Skeletal muscle satellite cell (primary cell): ENCODE measurements around the gene CRTC1.

Source experiments
- H3K27me3 ChIP-seq: 2 replicates; pipeline ENCODE4 v1.7.0; 2013; ENCODE audit warnings: low read length; ENCODE audit not compliant: control insufficient read depth, insufficient read depth
- H3K36me3 ChIP-seq: 2 replicates; pipeline ENCODE4 v1.7.0; 2013; ENCODE audit warnings: mild to moderate bottlenecking, control low read depth, low read length; ENCODE audit not compliant: insufficient read depth
- H3K4me1 ChIP-seq: 2 replicates; pipeline ENCODE4 v1.7.0; 2013; ENCODE audit warnings: low read length; ENCODE audit not compliant: control insufficient read depth, insufficient read depth
- H3K4me2 ChIP-seq: 2 replicates; pipeline ENCODE4 v1.7.0; 2013; ENCODE audit warnings: mild to moderate bottlenecking, low read length
- H3K4me3 ChIP-seq: 2 replicates; pipeline ENCODE4 v1.7.0; 2013; ENCODE audit warnings: low read length
- H3K9ac ChIP-seq: 2 replicates; pipeline ENCODE4 v1.7.0; 2013; ENCODE audit warnings: mild to moderate bottlenecking, low read depth, low read length, moderate library complexity
- H3K9me3 ChIP-seq: replicated peaks from 2 replicates; pipeline ENCODE4 v1.7.0; 2013; ENCODE audit warnings: mild to moderate bottlenecking, control low read depth, low read length

Gene CRTC1

GRCh38 chr19:18736415-18737336 lies 53.2 kb downstream of the CRTC1 start:
- no peak overlapping the region for H3K9ac ChIP-seq

GRCh38 chr19:18737337-18737953 lies 54.0 kb downstream of the CRTC1 start:
- no peaks in the 10 kb centered on the region for H3K27me3 ChIP-seq
- H3K9ac ChIP-seq = no peak overlapping the region
- no peaks in the 10 kb centered on the region for H3K4me1 ChIP-seq
- H3K4me2 ChIP-seq = no peak overlapping the region
- no peak overlapping the region for H3K4me3 ChIP-seq
- H3K9me3 ChIP-seq = no peaks in the 10 kb centered on the region
- H3K36me3 ChIP-seq = no peaks in the 10 kb centered on the region

More at GRCh38 chr19:18736415-18737336, 53.2 kb downstream of the CRTC1 start:
- H3K9me3 ChIP-seq = no peaks in the 10 kb centered on the region
- no peaks in the 10 kb centered on the region for H3K4me1 ChIP-seq
- no peak overlapping the region for H3K4me2 ChIP-seq
- H3K27me3 ChIP-seq = no peaks in the 10 kb centered on the region
- no peaks in the 10 kb centered on the region for H3K36me3 ChIP-seq
- H3K4me3 ChIP-seq = no peak overlapping the region

- H3K9me3 ChIP-seq = no peaks in the 10 kb centered on the region
Observed at GRCh38 chr19:18737954-18738351, 54.5 kb downstream of the CRTC1 start.

DNA sequence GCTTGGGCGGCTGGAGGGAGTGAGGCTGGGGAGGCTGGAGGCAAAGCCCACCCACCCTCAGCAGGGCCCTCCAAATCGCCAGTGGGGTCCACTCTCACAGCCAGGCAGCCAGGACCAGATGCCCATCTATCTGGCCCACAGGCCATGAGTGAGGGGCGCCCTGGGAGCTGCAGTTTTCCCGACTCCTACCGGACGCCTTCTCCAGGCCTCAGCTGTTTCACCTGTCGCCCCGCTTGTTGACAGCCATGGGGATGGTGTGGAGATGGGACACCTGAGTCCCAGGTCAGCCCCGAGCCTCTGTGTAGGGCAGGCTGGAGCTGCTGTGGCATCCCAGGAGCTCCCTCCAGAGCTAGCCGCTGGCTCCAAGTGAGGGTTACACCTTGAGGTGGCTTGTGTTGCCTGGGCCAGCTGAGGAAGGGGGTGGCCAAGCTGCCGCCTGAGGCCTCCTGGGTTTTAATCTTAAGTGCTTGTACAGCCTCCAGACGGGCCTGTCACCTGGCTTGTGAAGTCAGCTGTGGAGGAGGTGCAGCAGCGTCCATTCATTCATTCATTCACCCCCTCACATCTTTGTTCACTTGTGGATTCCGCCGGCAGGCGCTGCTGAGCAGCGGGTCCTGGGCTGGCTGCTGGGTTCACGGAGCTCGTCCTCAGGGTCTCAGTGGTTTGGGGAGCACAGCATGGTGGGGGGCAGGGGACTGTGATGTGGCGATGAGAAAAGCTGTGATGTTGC lies 55.6 kb downstream of the CRTC1 start:
- H3K4me3 ChIP-seq = no peak overlapping the region
- H3K36me3 ChIP-seq = peaks cover under 1% of the 10 kb centered on the region
- no peaks in the 10 kb centered on the region for H3K4me1 ChIP-seq
- no peaks in the 10 kb centered on the region for H3K9me3 ChIP-seq
- no peaks in the 10 kb centered on the region for H3K27me3 ChIP-seq
- no peak overlapping the region for H3K9ac ChIP-seq
- no peak overlapping the region for H3K4me2 ChIP-seq

More at GRCh38 chr19:18737954-18738351, 54.5 kb downstream of the CRTC1 start:
- Histone ChIP-seq H3K4me3 (no peak overlapping the region), H3K4me1 (no peaks in the 10 kb centered on the region), H3K36me3 (no peaks in the 10 kb centered on the region), H3K27me3 (no peaks in the 10 kb centered on the region), H3K4me2 (no peak overlapping the region), H3K9ac (no peak overlapping the region)

GRCh38 chr19:18741124-18742121 lies 57.9 kb downstream of the CRTC1 start:
- Histone ChIP-seq H3K27me3 (no peaks in the 10 kb centered on the region), H3K9ac (no peak overlapping the region), H3K9me3 (no peaks in the 10 kb centered on the region), H3K4me2 (no peak overlapping the region), H3K4me1 (no peaks in the 10 kb centered on the region), H3K36me3 (peaks cover 4% of the 10 kb centered on the region), H3K4me3 (no peak overlapping the region)

- Histone ChIP-seq H3K4me1 (no peaks in the 10 kb centered on the region), H3K36me3 (peaks cover 4% of the 10 kb centered on the region), H3K9me3 (no peaks in the 10 kb centered on the region), H3K9ac (no peak overlapping the region), H3K27me3 (no peaks in the 10 kb centered on the region), H3K4me2 (no peak overlapping the region), H3K4me3 (no peak overlapping the region)
Observed at GRCh38 chr19:18742324-18742723, 58.8 kb downstream of the CRTC1 start.

DNA sequence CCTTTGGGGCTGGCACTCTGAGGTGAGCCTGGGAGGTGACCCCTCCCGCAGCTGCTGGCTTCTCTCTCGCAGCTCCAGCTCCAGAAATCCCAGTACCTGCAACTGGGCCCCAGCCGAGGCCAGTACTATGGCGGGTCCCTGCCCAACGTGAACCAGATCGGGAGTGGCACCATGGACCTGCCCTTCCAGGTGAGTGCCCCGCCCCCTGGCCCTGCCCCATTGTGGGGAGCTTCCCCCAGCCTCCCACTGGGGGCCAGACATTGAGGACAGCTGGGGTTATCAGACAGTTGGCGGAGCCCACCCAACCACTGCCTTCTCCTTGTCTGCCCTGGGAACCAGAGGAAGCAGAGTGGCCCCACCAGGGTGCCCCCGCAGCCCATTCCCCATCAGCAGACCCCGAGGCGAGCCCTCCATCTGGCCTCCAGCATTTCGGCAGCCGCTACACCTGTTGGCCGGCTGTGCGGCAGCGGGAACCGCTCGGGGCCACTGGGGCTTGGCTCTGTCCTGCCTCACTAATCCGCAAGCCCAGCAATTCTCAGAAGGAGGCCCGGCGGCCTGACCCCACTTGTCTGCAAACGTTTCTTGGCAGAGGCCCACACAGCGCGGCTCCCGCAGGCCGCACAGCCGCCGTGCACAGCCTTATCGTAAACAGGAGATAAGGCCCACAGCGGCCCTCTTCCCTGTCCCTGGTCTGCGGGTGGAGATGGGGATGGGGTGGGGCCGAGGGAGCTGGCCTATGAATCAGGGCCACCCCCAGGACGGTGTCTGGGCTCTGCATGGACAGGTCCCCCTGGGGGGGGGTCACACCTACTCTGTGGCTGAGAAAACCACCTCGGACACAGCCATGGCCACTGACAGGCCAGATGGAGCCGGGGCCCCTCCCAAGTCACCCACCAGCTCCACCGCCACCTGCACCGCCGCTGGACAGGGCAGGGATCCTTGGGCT lies 59.6 kb downstream of the CRTC1 start:
- peaks cover 4% of the 10 kb centered on the region for H3K36me3 ChIP-seq
- H3K4me1 ChIP-seq = no peaks in the 10 kb centered on the region
- H3K9ac ChIP-seq = no peak overlapping the region
- no peak overlapping the region for H3K4me2 ChIP-seq
- no peaks in the 10 kb centered on the region for H3K9me3 ChIP-seq
- no peak overlapping the region for H3K4me3 ChIP-seq
- no peaks in the 10 kb centered on the region for H3K27me3 ChIP-seq

DNA sequence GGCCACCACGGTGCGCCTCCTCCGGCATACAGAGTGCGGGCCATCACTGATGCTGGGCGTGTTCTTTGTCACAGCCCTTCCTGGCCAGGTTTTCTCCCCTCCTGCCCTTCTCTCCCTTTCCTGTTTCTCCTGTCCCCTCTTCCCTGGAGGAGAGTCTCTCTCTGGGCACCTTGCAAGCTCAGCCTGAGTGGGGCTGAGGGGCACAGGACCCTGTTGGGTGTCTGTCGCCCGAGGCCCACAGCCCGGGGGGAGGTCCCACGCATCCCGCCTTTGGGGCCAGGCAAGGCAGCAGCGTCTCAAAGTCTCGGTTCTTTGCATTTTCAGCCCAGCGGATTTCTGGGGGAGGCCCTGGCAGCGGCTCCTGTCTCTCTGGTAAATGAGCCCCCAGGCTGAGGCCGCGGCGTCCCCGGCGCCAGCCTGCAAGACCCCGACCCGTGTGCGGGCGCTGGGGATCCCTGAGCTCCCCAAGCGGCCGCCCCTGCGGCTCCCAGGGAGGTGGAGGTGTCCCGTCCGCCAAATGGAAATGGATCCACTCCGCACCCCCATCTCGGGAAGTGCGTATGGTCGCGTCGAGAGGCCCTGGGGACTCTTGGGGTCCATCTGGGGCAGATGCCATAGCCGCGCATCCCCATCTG lies 60.4 kb downstream of the CRTC1 start:
- Histone ChIP-seq H3K4me2 (no peak overlapping the region), H3K4me1 (no peaks in the 10 kb centered on the region), H3K9ac (no peak overlapping the region), H3K27me3 (no peaks in the 10 kb centered on the region), H3K4me3 (no peak overlapping the region), H3K9me3 (no peaks in the 10 kb centered on the region), H3K36me3 (peaks cover 4% of the 10 kb centered on the region)

- Histone ChIP-seq H3K4me1 (no peaks in the 10 kb centered on the region), H3K4me3 (no peak overlapping the region), H3K36me3 (peaks cover 4% of the 10 kb centered on the region), H3K9ac (no peak overlapping the region), H3K9me3 (no peaks in the 10 kb centered on the region), H3K4me2 (no peak overlapping the region), H3K27me3 (no peaks in the 10 kb centered on the region)
Observed at GRCh38 chr19:18745012-18745735, 61.7 kb downstream of the CRTC1 start.
